Activated CD8-positive, alpha-beta memory T cell treated with anti-CD3 and anti-CD28 coated beads, Interleukin-2, amount 10 ng/mL, durations not matched to agents 7 days and 5 days (primary cell): ENCODE measurements around the gene COG8. TPM values are rescaled to one million over a fixed set of nuclear protein-coding genes. Genes with fewer than 3 reads are reported as not detected.
A peak's percentile ranks its signal among the peaks of the same experiment; 100 is the strongest.
"Not testable (repeated sequence)": the region's sequence is repeated elsewhere in the genome, so short reads cannot be mapped to it uniquely, and the experiment has no call there.

Experiments used
- ATAC-seq: fragments of 150-1000 bp; cut with Tn5 transposase; one replicate; pipeline ENCODE4 v1.10.0; 2021; ENCODE audit warnings: moderate library complexity
- CTCF ChIA-PET: fragments of 350-600 bp; sonication (Branson Sonifier 250); formaldehyde crosslinking; loops from one replicate; lab custom pipeline; 2021; ENCODE audit warnings: antibody characterized with exemption; lab: Charles Lee
- DNase-seq: peaks from one replicate; pipeline ENCODE4 v3.0.0-alpha.2; 2020
- H3K27ac Mint-ChIP-seq: one replicate; pipeline ENCODE4 v1.8.0; 2021; ENCODE audit warnings: mild to moderate bottlenecking, mixed read lengths
- H3K27me3 Mint-ChIP-seq: one replicate; pipeline ENCODE4 v1.8.0; 2021; ENCODE audit warnings: mixed read lengths
- H3K36me3 Mint-ChIP-seq: one replicate; pipeline ENCODE4 v1.8.0; 2021; ENCODE audit warnings: mild to moderate bottlenecking, mixed read lengths
- H3K4me1 Mint-ChIP-seq: one replicate; pipeline ENCODE4 v1.8.0; 2021; ENCODE audit warnings: mixed read lengths
- H3K4me3 Mint-ChIP-seq: one replicate; pipeline ENCODE4 v1.8.0; 2021; ENCODE audit warnings: mild to moderate bottlenecking, moderate library complexity, mixed read lengths
- H3K9me3 Mint-ChIP-seq: one replicate; pipeline ENCODE4 v1.8.0; 2022; ENCODE audit warnings: low read depth, mixed read lengths
- total RNA-seq, 2 experiments: library from RNA; stranded (reverse); gene quantifications; one replicate each; pipeline ENCODE4 v1.2.3, GENCODE V29; 2021

COG8 gene
- total RNA-seq, 2 experiments from 2014 or later: 27.6 to 32.7 TPM

DNA sequence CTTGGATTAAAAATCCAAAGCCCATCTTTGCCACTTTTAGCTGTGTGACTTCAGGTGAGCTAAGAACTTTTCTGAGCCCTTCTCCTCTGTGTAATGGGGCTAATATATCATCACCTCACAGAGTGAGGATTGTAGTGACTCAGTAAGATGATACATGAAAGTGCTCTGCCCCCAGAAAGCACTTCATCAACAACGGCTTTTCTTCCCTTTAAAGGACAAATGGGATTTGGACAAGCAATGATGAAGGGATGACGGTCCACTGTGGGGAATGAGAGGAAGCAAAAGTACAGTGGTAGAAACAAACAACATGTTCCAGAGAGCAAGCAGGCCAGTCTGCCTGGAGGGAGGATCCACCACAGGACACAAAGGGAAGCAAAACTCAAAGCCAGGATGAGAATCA, 26.5 kb upstream of the COG8 start:
- H3K4me1 Mint-ChIP-seq: peaks cover 7% of the 10 kb centered on the region
- CTCF ChIA-PET: no interaction called here
- H3K36me3 Mint-ChIP-seq: peaks cover 45% of the 10 kb centered on the region
- H3K27ac Mint-ChIP-seq: no peak overlapping the region
- ATAC-seq (no peak), DNase-seq (no peak)
- H3K9me3 Mint-ChIP-seq: no peaks in the 10 kb centered on the region
- no peak overlapping the region for H3K4me3 Mint-ChIP-seq
- no peaks in the 10 kb centered on the region for H3K27me3 Mint-ChIP-seq

DNA sequence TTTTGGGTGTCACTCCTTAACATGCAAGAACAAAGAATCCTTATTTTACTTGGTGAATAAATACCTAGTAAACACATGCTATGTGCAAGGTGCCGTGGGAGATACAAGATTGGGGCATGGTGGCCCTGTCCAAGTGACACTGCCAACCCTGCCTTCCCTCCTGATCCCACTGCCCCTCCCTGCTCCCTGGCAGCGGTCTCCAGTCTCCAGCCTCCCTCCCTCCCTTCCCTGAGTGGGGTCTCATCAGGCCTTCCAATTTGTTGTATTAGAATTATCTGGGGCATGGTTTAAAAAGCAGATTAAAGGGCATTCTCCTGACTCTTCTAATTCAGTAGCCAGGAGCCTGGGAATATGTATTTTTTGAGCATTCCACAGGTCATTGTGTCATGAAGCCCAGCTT, 24.7 kb upstream of the COG8 start:
- H3K27ac Mint-ChIP-seq: no peak overlapping the region
- CTCF ChIA-PET: no interaction called here
- no peaks in the 10 kb centered on the region for H3K9me3 Mint-ChIP-seq
- DNase-seq: no peak
- no peaks in the 10 kb centered on the region for H3K27me3 Mint-ChIP-seq
- H3K4me3 Mint-ChIP-seq: no peak overlapping the region
- peaks cover 4% of the 10 kb centered on the region for H3K4me1 Mint-ChIP-seq
- peaks cover 31% of the 10 kb centered on the region for H3K36me3 Mint-ChIP-seq
- ATAC-seq: no peak

DNA sequence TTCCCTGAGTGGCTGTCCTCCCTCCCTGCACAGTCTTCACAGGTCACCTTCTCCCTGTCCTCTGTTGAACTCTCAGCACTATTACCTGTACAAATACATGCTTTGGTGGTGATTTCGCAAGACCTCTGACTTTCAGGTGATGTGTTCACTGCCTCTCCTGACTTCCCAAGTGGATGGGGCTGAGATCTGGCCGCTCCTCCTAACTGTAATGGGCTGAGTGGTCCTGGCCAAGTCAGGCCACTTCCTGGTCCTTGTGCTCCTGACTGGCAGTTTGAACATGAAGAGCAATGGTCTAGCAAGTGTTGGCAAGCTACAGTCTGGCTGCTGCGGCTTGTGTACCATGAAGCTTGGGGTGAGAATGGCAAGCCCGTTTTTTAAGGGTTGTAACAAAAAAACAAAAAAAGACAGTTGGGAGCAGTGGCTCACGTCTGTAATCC, 23.9 kb upstream of the COG8 start:
- CTCF ChIA-PET: no interaction called here
- Mint-ChIP-seq H3K27ac (no peak overlapping the region), H3K36me3 (peaks cover 29% of the 10 kb centered on the region), H3K9me3 (no peaks in the 10 kb centered on the region), H3K4me3 (no peak overlapping the region), H3K27me3 (no peaks in the 10 kb centered on the region), H3K4me1 (peaks cover 4% of the 10 kb centered on the region)
- ATAC-seq (no peak), DNase-seq (no peak)

DNA sequence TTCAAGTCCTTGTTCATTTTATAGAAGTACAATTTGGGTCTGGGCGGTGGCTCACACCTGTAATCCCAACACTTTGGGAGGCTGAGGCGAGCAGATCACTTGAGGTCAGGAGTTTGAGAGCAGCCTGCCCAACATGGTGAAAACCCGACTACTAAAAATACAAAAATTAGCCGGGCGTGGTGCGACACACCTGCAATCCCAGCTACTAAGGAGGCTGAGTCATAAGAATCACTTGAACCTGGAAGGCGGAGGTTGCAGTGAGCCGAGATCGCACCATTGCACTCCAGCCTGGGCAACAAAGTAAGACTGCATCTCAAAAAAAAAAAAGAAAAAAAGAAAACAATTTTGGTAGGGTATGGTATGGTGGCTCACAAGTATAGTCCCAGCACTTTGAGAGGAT, 20.7 kb upstream of the COG8 start:
- H3K27ac Mint-ChIP-seq, CTCF ChIA-PET: not testable (repeated sequence)
- peaks cover 19% of the 10 kb centered on the region for H3K36me3 Mint-ChIP-seq

DNA sequence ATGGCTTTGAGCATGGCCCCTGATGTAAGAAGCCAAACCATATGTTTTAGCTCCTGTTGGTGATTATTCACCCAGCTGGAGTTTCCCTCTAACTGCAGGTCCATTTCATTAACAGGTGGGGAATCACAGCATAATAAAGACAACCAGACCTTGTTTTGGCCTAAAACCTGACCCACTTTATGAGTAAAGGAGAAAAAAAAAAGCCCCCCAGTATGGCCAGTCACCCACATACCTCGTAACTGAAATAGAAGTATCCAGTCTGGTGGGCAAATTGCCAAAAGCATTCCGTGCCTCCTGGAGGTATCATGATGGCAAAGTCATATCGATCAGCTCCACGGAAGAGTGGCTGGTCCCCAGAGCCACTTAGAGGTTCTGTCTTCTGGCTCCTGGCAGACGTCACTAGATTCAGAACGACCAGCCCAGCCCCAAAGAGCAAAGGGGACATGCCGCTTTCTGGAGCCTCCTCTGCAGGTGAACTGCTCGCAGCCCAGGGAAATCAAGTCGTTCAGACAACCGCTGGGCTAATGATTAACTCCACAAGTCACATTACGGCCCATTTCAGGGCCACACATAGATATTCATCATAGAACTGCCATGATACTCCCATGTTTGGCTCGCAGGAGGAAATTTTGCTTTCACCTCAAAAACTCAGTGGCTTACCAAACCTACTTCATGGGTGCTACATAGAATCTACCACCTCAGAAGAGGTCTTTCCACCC, 12.1 kb upstream of the COG8 start, which contains the start of gene TMED6:
TMED6 (minus strand) TSS at position 478 of the 719 bp plus-strand sequence; CDS start at position 445, 33 bp downstream.
- DNase-seq (no peak), ATAC-seq (no peak)
- Mint-ChIP-seq H3K27me3 (no peaks in the 10 kb centered on the region), H3K4me3 (no peak within 1 kb of the TSS), H3K27ac (no peak within 1 kb of the TSS), H3K4me1 (peaks cover 6% of the 10 kb centered on the region), H3K9me3 (no peaks in the 10 kb centered on the region), H3K36me3 (peaks cover 29% of the 10 kb centered on the region)
- CTCF ChIA-PET: no interaction called here

More for the DNA sequence above, 20.7 kb upstream of the COG8 start:
- H3K4me3 Mint-ChIP-seq, H3K27me3 Mint-ChIP-seq, H3K9me3 Mint-ChIP-seq, ATAC-seq, DNase-seq, H3K4me1 Mint-ChIP-seq: not testable (repeated sequence)

DNA sequence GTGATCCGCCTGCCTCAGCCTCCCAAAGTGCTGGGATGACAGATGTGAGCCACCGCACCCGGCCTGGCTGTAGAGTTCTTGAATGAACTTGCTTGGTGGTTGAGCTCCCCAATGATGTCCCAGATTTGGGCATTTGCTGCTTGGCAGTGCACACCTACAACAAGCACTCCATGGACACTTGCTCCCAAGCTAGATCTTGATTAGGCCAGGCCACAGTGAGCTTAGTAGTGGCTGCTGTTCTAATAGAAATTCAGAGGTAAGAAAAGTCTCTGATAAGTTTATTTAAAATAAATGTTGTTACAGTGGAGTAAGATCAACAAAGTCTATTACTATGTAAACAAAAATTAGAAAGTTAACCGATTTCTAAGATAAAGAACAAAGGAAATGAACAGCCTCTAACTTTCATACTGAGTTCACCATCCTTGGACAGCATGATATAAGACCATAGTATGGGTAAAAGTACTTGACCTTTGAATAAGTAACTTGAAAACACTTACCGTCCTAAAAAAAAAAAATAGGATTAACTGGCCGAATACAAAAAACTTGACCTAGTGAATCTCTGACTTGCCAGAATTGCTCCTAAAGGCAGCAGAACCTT, 11.3 kb upstream of the COG8 start:
- peaks cover 12% of the 10 kb centered on the region for H3K4me1 Mint-ChIP-seq
- DNase-seq (no peak), ATAC-seq (no peak)
- peaks cover 23% of the 10 kb centered on the region for H3K36me3 Mint-ChIP-seq
- H3K4me3 Mint-ChIP-seq: no peak overlapping the region
- CTCF ChIA-PET: no interaction called here
- H3K27me3 Mint-ChIP-seq: no peaks in the 10 kb centered on the region
- H3K27ac Mint-ChIP-seq: no peak overlapping the region
- H3K9me3 Mint-ChIP-seq: no peaks in the 10 kb centered on the region

DNA sequence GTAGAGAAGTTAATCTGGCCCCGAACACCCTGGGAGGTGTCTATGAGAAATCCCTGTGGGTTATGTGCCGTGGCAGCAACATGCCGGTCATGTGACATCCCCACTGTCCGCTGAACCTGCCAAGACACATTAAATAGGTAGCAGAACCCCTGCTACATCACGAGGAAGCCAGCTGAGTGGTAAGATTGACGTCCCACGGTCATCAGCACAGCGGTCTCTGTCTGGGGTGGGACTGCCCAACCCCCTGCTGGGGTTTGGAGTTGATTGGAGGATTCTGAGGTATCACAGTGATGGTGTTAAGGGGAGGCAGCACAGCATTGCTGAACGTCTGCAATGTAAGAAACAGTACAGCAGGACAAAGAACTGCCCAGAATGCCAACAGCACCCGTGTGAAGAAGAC, 10.2 kb upstream of the COG8 start:
- H3K4me1 Mint-ChIP-seq: peaks cover 17% of the 10 kb centered on the region
- DNase-seq (no peak), ATAC-seq (no peak)
- CTCF ChIA-PET: no interaction called here
- H3K9me3 Mint-ChIP-seq: no peaks in the 10 kb centered on the region
- no peak overlapping the region for H3K27ac Mint-ChIP-seq
- H3K36me3 Mint-ChIP-seq: peaks cover 22% of the 10 kb centered on the region
- H3K27me3 Mint-ChIP-seq: no peaks in the 10 kb centered on the region
- no peak overlapping the region for H3K4me3 Mint-ChIP-seq

DNA sequence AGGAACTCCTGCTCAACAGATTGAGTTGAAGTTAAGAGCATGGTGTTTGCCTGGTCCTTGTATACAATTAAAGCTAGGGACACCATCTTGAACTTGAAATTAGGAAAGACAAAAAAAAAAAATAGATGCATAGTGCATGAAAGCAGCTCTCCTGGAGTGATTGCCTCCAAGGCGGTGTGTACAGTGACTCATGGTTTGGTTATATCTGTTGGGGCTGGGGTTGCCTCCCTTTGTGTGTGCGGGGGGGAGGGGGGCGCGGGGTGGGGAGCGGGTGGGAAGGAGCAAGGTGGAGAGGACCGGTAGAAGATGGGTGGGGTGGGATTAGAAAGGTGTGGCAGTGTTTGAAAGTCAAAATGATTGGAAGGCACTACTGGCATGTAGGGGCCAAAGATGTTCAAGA, 8.9 kb upstream of the COG8 start:
- Mint-ChIP-seq H3K9me3 (no peaks in the 10 kb centered on the region), H3K36me3 (peaks cover 24% of the 10 kb centered on the region), H3K27me3 (no peaks in the 10 kb centered on the region), H3K27ac (no peak overlapping the region), H3K4me1 (peaks cover 17% of the 10 kb centered on the region), H3K4me3 (no peak overlapping the region)
- CTCF ChIA-PET: no interaction called here
- no peak for DNase-seq
- ATAC-seq: no peak

DNA sequence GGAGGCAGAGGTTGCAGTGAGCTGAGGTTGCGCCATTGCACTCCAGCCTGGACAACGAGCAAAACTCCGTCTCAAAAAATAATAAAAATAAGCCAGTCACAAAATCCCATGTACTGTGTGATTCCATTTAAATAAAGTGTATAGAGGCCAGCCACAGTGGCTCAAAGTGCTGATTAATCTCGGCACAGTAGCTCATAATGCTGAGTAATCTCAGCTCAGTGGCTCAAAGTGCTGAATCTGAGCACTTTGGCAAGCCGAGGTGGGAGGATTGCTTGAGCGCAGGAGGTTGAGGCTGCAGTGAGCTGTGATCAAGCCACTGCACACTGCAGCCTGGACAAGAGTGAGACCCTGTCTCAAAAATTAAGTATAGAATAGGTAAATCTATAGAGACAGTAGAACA, 7.3 kb upstream of the COG8 start:
- H3K4me3 Mint-ChIP-seq: no peak overlapping the region
- H3K4me1 Mint-ChIP-seq: peaks cover 26% of the 10 kb centered on the region
- ATAC-seq: no peak
- H3K9me3 Mint-ChIP-seq: no peaks in the 10 kb centered on the region
- no peak for DNase-seq
- no peaks in the 10 kb centered on the region for H3K27me3 Mint-ChIP-seq
- CTCF ChIA-PET: no interaction called here
- H3K27ac Mint-ChIP-seq: no peak overlapping the region
- peaks cover 23% of the 10 kb centered on the region for H3K36me3 Mint-ChIP-seq

DNA sequence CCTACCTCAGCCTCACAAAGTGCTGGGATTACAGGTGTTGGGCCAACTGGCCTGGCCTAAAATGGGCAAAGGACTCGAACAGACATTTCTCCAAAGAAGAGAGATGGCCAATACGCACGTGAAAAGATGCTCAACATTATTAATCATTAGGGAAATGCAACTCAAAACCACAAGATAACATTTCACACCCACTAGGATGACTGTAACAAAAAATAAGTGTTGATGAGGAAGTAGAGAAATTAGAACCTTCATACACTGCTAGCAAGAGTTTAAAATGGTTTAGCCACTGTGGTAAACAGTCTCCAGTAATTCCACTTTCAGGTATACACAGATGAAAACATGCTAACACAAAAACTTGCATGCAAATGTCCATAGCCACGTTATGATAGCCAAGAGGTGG, 6.6 kb upstream of the COG8 start:
- H3K4me3 Mint-ChIP-seq: no peak overlapping the region
- ATAC-seq: peak; percentile 35
- peaks cover 29% of the 10 kb centered on the region for H3K36me3 Mint-ChIP-seq
- H3K4me1 Mint-ChIP-seq: peaks cover 33% of the 10 kb centered on the region
- no peaks in the 10 kb centered on the region for H3K9me3 Mint-ChIP-seq
- H3K27me3 Mint-ChIP-seq: no peaks in the 10 kb centered on the region
- peak overlapping the region; percentile 50 for H3K27ac Mint-ChIP-seq
- no peak for DNase-seq
- CTCF ChIA-PET: no interaction called here

DNA sequence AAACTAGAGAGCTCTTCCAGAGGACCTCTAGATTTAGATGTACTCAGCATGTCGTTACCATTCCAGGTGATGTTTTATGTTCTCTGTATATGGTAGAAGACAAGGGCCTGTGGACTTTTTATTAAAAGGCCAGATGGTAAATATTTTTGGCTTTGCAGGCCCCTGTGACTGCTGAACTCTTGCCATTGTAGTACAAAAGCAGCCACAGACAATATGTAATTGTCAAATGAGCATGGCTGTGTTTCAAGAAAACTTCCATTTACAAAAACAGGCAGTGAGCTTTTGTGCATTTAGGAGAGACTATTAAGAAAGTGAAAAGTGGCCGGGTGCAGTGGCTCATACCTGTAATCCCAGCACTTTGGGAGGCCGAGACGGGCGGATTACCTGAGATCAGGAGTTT, 4.8 kb upstream of the COG8 start:
- CTCF ChIA-PET: interaction anchor here (1.9 kb wide), 1 partner anchor 52 kb away, joined by 6 read pairs; no protein-coding TSS in a partner anchor
- no peak for ATAC-seq
- peaks cover 41% of the 10 kb centered on the region for H3K4me1 Mint-ChIP-seq

DNA sequence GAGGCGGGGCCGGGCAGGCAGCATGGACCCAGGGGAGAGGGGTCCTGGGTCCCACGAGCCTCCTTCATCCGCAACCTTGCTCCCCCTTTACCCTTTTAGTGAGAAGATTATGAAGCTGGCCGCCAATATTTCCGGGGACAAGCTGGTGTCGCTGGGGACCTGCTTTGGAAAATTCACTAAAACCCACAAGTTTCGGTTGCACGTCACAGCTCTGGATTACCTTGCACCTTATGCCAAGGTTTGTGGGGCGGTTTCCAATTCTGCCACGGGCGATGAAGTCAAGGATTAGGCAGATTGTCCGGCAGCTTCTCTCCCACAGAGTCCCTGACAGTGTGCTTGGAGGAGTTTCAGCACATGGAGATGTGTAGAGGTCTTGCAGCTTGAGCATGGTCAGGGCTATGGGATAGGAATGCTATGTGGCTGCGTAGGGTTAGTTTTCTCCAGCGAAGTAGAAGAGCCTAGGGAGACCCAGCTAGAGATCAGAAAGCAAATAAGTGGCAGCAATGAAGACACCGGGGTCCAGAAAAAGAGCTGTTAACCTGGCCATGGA, 806 bp upstream of the COG8 start:
- peaks cover 47% of the 10 kb centered on the region for H3K4me1 Mint-ChIP-seq
- DNase-seq: peak; percentile 59
- no peaks in the 10 kb centered on the region for H3K27me3 Mint-ChIP-seq
- H3K27ac Mint-ChIP-seq: peak overlapping the region; percentile 96
- peaks cover 26% of the 10 kb centered on the region for H3K36me3 Mint-ChIP-seq
- peak; percentile 5 for ATAC-seq
- no peaks in the 10 kb centered on the region for H3K9me3 Mint-ChIP-seq
- CTCF ChIA-PET: interaction anchor here (0.7 to 5.0 kb wide), 7 partner anchors 10 to 45 kb away, joined by 3 to 40 read pairs (median 4); partner anchors contain the start of genes PDF and TERF2
- peak overlapping the region; percentile 94 for H3K4me3 Mint-ChIP-seq

More for the DNA sequence above, 4.8 kb upstream of the COG8 start:
- H3K27me3 Mint-ChIP-seq: no peaks in the 10 kb centered on the region
- no peaks in the 10 kb centered on the region for H3K9me3 Mint-ChIP-seq
- no peak overlapping the region for H3K27ac Mint-ChIP-seq
- no peak for DNase-seq
- no peak overlapping the region for H3K4me3 Mint-ChIP-seq
- peaks cover 26% of the 10 kb centered on the region for H3K36me3 Mint-ChIP-seq

DNA sequence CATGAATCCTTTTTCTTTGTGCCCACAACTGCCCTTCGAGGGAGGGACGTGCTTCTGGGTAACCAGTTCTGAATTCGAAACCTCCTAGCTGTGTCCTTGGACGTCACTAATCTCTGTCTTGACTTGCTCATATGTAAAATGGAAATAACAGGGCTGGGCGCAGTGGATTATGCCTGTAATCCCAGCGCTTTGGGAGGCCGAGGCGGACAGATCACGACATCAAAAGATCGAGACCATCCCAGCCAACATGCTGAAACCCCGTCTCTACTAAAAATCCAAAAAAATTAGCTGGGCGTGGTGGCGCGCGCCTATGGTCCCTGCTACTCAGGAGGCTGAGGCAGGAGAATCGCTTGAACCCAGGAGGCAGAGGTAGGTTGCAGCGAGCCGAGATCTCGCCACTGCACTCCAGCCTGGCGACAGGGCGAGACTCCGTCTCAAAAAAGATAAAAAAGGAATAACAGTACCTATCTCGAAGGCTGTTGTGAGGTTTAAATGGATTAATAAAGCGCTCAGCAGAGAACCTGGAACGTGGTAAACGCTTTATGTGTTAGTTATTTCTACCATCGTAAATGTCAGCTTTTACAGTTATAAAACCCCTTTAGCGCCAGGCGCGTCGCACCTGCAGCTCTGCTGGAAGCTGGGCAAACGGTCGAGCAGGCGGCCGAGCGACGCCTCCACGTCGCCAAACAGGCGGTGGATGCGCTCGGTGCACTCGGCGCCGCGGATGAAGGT, 641 bp downstream of the COG8 start:
- no peaks in the 10 kb centered on the region for H3K9me3 Mint-ChIP-seq
- CTCF ChIA-PET: interaction anchor here (0.7 to 5.0 kb wide), 10 partner anchors 8 to 90 kb away, joined by 3 to 40 read pairs (median 4); partner anchors contain the start of gene PDF
- no peak for DNase-seq
- peaks cover 46% of the 10 kb centered on the region for H3K4me1 Mint-ChIP-seq
- H3K27ac Mint-ChIP-seq: peak overlapping the region; percentile 86
- H3K4me3 Mint-ChIP-seq: peak overlapping the region; percentile 94
- no peaks in the 10 kb centered on the region for H3K27me3 Mint-ChIP-seq
- H3K36me3 Mint-ChIP-seq: peaks cover 34% of the 10 kb centered on the region
- no peak for ATAC-seq
